Mesenchymal stem cell (in vitro differentiated cells and primary cell): ENCODE measurements around the gene ACOX3.

Source experiments
- DNase-seq: peaks from one replicate; pipeline ENCODE4 v3.0.0-alpha.2; 2013
- H2AFZ ChIP-seq: one replicate; pipeline ENCODE4 v1.6.1; 2013; ENCODE audit warnings: low read depth, mild to moderate bottlenecking, control low read depth, inconsistent platforms, low read length, moderate library complexity
- H2AK5ac ChIP-seq: 2 replicates; pipeline ENCODE4 v1.6.1; 2013; ENCODE audit warnings: low read length, moderate library complexity, mild to moderate bottlenecking, inconsistent platforms; ENCODE audit not compliant: severe bottlenecking
- H2BK120ac ChIP-seq: one replicate; pipeline ENCODE4 v1.6.1; 2013; ENCODE audit warnings: low read depth, mild to moderate bottlenecking, inconsistent platforms, low read length, moderate library complexity
- H2BK12ac ChIP-seq, 2 experiments: one replicate each; pipeline ENCODE4 v1.6.1; 2013; ENCODE audit warnings: inconsistent platforms in 2 of 2, low read length in 2 of 2, mild to moderate bottlenecking in 2 of 2, moderate library complexity in 2 of 2, control low read depth in 1 of 2
- H2BK15ac ChIP-seq: one replicate; pipeline ENCODE4 v1.6.1; 2013; ENCODE audit warnings: mild to moderate bottlenecking, low read depth, inconsistent platforms; ENCODE audit not compliant: poor library complexity, severe bottlenecking
- H2BK5ac ChIP-seq: 2 replicates; pipeline ENCODE4 v1.6.1; 2013; ENCODE audit warnings: low read depth, mild to moderate bottlenecking, low read length, control low read depth, inconsistent platforms; ENCODE audit not compliant: poor library complexity, severe bottlenecking
- H3K14ac ChIP-seq, 2 experiments: one replicate each; pipeline ENCODE4 v1.6.1; 2013; ENCODE audit warnings: inconsistent platforms in 2 of 2, low read length in 2 of 2, control low read depth in 1 of 2, mild to moderate bottlenecking in 1 of 2, moderate library complexity in 1 of 2
- H3K18ac ChIP-seq, 2 experiments: one replicate each; pipeline ENCODE4 v1.6.1; 2013; ENCODE audit warnings: inconsistent platforms in 2 of 2, low read length in 2 of 2, control low read depth in 1 of 2, low read depth in 1 of 2, mild to moderate bottlenecking in 1 of 2
- H3K23ac ChIP-seq, 2 experiments: one replicate each; pipeline ENCODE4 v1.6.1; 2013; ENCODE audit warnings: inconsistent platforms in 2 of 2, low read length in 2 of 2, mild to moderate bottlenecking in 2 of 2, moderate library complexity in 2 of 2, control low read depth in 1 of 2
- H3K27ac ChIP-seq: 2 replicates; pipeline ENCODE4 v1.5.1; 2013; ENCODE audit warnings: mild to moderate bottlenecking, moderate library complexity, low read length, control low read depth, inconsistent platforms; ENCODE audit not compliant: poor library complexity, severe bottlenecking
- H3K27me3 ChIP-seq, 2 experiments: 2 replicates each; pipeline versions ENCODE4 v1.6.1 to v1.7.0; 2013; ENCODE audit warnings: low read length in 2 of 2, mild to moderate bottlenecking in 2 of 2, moderate library complexity in 2 of 2, control low read depth in 1 of 2, inconsistent platforms in 1 of 2; ENCODE audit not compliant: control insufficient read depth in 1 of 2, insufficient read depth in 1 of 2
- H3K36me3 ChIP-seq, 2 experiments: 2 replicates each; pipeline versions ENCODE4 v1.6.1 to v1.7.0; 2013; ENCODE audit warnings: low read length in 2 of 2, control low read depth in 1 of 2, inconsistent platforms in 1 of 2, low read depth in 1 of 2, mild to moderate bottlenecking in 1 of 2; ENCODE audit not compliant: insufficient read depth in 2 of 2, control insufficient read depth in 1 of 2
- H3K4ac ChIP-seq, 2 experiments: one replicate each; pipeline ENCODE4 v1.6.1; 2013; ENCODE audit warnings: inconsistent platforms in 2 of 2, low read length in 2 of 2, mild to moderate bottlenecking in 2 of 2, moderate library complexity in 2 of 2, control low read depth in 1 of 2, low read depth in 1 of 2
- H3K4me1 ChIP-seq: 2 replicates; pipeline ENCODE4 v1.6.1; 2013; ENCODE audit warnings: low read depth, low read length, control low read depth; ENCODE audit not compliant: control insufficient read depth, insufficient read depth
- H3K4me2 ChIP-seq: 2 replicates; pipeline ENCODE4 v1.6.1; 2013; ENCODE audit warnings: low read length, mild to moderate bottlenecking, inconsistent platforms; ENCODE audit not compliant: poor library complexity, severe bottlenecking
- H3K4me3 ChIP-seq, 2 experiments: 2 replicates each; pipeline versions ENCODE4 v1.5.1 to v1.7.0; 2013; ENCODE audit warnings: low read length in 2 of 2, mild to moderate bottlenecking in 2 of 2, control low read depth in 1 of 2, low read depth in 1 of 2; ENCODE audit not compliant: insufficient read depth in 1 of 2
- H3K79me1 ChIP-seq: replicated peaks from 2 replicates; pipeline ENCODE4 v1.6.1; 2013; ENCODE audit warnings: mild to moderate bottlenecking, control low read depth, low read length, inconsistent platforms; ENCODE audit not compliant: poor library complexity, severe bottlenecking
- H3K9ac ChIP-seq: 2 replicates; pipeline ENCODE4 v1.7.0; 2013; ENCODE audit warnings: mild to moderate bottlenecking, low read length, moderate library complexity
- H3K9me3 ChIP-seq: 2 replicates; pipeline ENCODE4 v1.7.0; 2013; ENCODE audit warnings: mild to moderate bottlenecking, low read length; ENCODE audit not compliant: control insufficient read depth
- H4K8ac ChIP-seq: one replicate; pipeline ENCODE4 v1.6.1; 2013; ENCODE audit warnings: inconsistent platforms, mild to moderate bottlenecking, low read length, moderate library complexity
- H4K91ac ChIP-seq: one replicate; pipeline ENCODE4 v1.6.1; 2013; ENCODE audit warnings: mild to moderate bottlenecking, low read length, inconsistent platforms
- WGBS: methylation state at CpG from one replicate; pipeline ENCODE4 v1.1.7; 2013; ENCODE audit warnings: mixed read lengths; 5-methylcytosine and 5-hydroxymethylcytosine counted together

ACOX3 gene

GRCh38 chr4:8478801-8479744 lies 38.5 kb upstream of the ACOX3 start:
- Histone ChIP-seq H2BK15ac (no peak overlapping the region), H2AK5ac (no peak overlapping the region), H3K27ac (no peak overlapping the region), H3K4ac (no peak overlapping the region), H3K36me3 (peaks cover 20 to 36% of the 10 kb centered on the region in 2 experiments), H3K79me1 (peaks cover 7% of the 10 kb centered on the region), H4K91ac (no peak overlapping the region), H3K9ac (no peak overlapping the region), H3K18ac (no peak overlapping the region), H3K4me1 (peaks cover 7% of the 10 kb centered on the region), H3K23ac (no peak overlapping the region), H2BK12ac (no peak overlapping the region), H3K14ac (no peak overlapping the region), H2BK5ac (no peak overlapping the region), H3K27me3 (no peaks in the 10 kb centered on the region), H2AFZ (no peak overlapping the region), H3K4me2 (no peak overlapping the region), H3K9me3 (no peaks in the 10 kb centered on the region), H4K8ac (no peak overlapping the region), H3K4me3 (no peak overlapping the region), H2BK120ac (no peak overlapping the region)
- peak; percentile 7 for DNase-seq
- WGBS, result 93% methylated on average over 24 of the region's 24 CpGs

DNA sequence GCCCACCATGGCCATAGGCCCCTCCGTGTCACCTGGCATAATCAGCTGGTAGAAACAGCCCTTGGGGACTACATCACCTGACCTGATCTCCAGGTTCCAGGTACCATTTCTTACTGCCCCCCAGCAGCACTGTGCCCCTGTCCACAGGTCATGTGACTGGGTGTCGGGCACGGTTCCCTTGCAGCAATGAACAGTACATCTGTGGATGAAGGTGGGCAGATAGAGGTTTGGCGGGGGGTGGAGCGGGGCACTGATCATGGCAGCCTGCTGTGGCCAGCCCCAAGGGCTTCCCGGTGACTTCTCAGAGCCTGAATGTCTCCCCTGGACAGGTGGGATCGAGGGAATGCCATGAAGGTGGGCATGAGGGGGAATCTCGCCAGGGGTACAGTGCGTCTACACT lies 37.8 kb upstream of the ACOX3 start:
- peaks cover 13% of the 10 kb centered on the region for H3K4me1 ChIP-seq
- no peak overlapping the region for H2BK5ac ChIP-seq
- H3K9ac ChIP-seq, result no peak overlapping the region
- no peak overlapping the region for H2AFZ ChIP-seq
- no peak overlapping the region for H2BK12ac ChIP-seq
- H3K4me2 ChIP-seq, result no peak overlapping the region
- no peak overlapping the region for H3K27ac ChIP-seq
- H3K14ac ChIP-seq, result no peak overlapping the region
- no peak overlapping the region for H2BK15ac ChIP-seq
- H4K8ac ChIP-seq, result no peak overlapping the region
- no peak overlapping the region for H2BK120ac ChIP-seq
- H3K4ac ChIP-seq, result no peak overlapping the region
- no peak overlapping the region for H3K4me3 ChIP-seq
- H2AK5ac ChIP-seq, result no peak overlapping the region
- H3K9me3 ChIP-seq, result no peaks in the 10 kb centered on the region
- DNase-seq, result no peak
- H3K18ac ChIP-seq, result no peak overlapping the region
- no peak overlapping the region for H3K23ac ChIP-seq
- WGBS, result 94% methylated on average over 9 of the region's 9 CpGs
- no peaks in the 10 kb centered on the region for H3K27me3 ChIP-seq
- H4K91ac ChIP-seq, result no peak overlapping the region
- H3K79me1 ChIP-seq, result peaks cover 10% of the 10 kb centered on the region
- H3K36me3 ChIP-seq, result peaks cover 20 to 36% of the 10 kb centered on the region in 2 experiments

GRCh38 chr4:8477676-8478075 lies 37.2 kb upstream of the ACOX3 start:
- no peak overlapping the region for H2BK15ac ChIP-seq
- no peak overlapping the region for H2BK12ac ChIP-seq
- peaks cover 20 to 36% of the 10 kb centered on the region in 2 experiments for H3K36me3 ChIP-seq
- no peak overlapping the region for H3K4me2 ChIP-seq
- H3K4ac ChIP-seq, result no peak overlapping the region
- H2AK5ac ChIP-seq, result no peak overlapping the region
- H3K14ac ChIP-seq, result no peak overlapping the region
- H2AFZ ChIP-seq, result no peak overlapping the region
- no peak overlapping the region for H4K8ac ChIP-seq
- H3K27me3 ChIP-seq, result no peaks in the 10 kb centered on the region
- no peak overlapping the region for H4K91ac ChIP-seq
- no peak overlapping the region for H3K4me3 ChIP-seq
- no peak overlapping the region for H3K23ac ChIP-seq
- H2BK5ac ChIP-seq, result no peak overlapping the region
- H3K9ac ChIP-seq, result no peak overlapping the region
- no peak for DNase-seq
- H3K79me1 ChIP-seq, result peaks cover 10% of the 10 kb centered on the region
- H3K9me3 ChIP-seq, result no peaks in the 10 kb centered on the region
- WGBS, result 92% methylated on average over 7 of the region's 8 CpGs
- no peak overlapping the region for H2BK120ac ChIP-seq
- peaks cover 17% of the 10 kb centered on the region for H3K4me1 ChIP-seq
- H3K27ac ChIP-seq, result no peak overlapping the region
- H3K18ac ChIP-seq, result no peak overlapping the region

DNA sequence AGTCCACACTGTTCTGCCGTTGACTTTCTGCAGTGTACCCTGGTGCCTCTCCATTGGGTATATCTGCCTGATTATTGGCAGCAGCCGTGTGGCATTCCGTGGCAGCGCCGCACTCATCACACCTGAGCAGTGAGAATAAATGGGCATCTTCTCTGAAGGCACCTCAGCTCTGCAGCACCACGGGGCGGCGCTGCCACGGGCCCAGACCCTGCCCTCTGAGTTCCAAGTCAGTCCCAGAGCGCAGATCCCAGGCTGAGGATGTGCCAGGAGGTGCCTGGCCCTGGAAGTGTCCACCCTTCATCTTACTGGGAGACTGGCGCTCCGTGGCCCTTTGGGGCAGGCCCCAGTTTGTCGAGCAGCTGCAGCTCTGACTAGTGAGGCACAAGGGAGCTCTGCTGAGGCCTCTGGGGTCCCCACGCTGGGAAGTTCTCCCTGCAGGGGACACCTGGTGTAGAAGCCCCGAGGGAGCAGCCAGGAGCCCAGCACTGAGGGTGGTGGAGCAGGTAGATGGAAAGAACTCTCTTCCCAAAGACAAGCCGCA lies 36.6 kb upstream of the ACOX3 start:
- Histone ChIP-seq H3K79me1 (peaks cover 10% of the 10 kb centered on the region), H3K27ac (no peak overlapping the region), H2BK120ac (no peak overlapping the region), H3K14ac (no peak overlapping the region), H2BK12ac (no peak overlapping the region), H2AFZ (no peak overlapping the region), H2AK5ac (no peak overlapping the region), H2BK5ac (no peak overlapping the region), H3K4me3 (no peak overlapping the region), H3K4ac (no peak overlapping the region), H3K18ac (no peak overlapping the region), H3K27me3 (no peaks in the 10 kb centered on the region), H4K8ac (no peak overlapping the region), H3K9ac (no peak overlapping the region), H3K9me3 (no peaks in the 10 kb centered on the region), H2BK15ac (no peak overlapping the region), H3K36me3 (peaks cover 20 to 36% of the 10 kb centered on the region in 2 experiments), H4K91ac (no peak overlapping the region), H3K4me2 (no peak overlapping the region), H3K4me1 (peaks cover 22% of the 10 kb centered on the region), H3K23ac (no peak overlapping the region)
- DNase-seq, result no peak
- 96% methylated on average over 16 of the region's 16 CpGs for WGBS
